ENCODE data around the gene LRRC18.

- no peak for TF ChIP-seq SPI1 (IDR thresholded peaks at IDR 0.05; ENCODE audit: low read depth, low read length)
- no peak for TF ChIP-seq TAF1 (IDR thresholded peaks at IDR 0.05; ENCODE audit: low read depth, low read length)
- no peak for TF ChIP-seq POLR2A (IDR thresholded peaks at IDR 0.05; ENCODE audit: low read depth, low read length)
These were observed 37.5 kb downstream of the LRRC18 start for GRCh38 chr10:48902096-48902495.

Measured in GM12891 (cell line).